ES-I3 (cell line): Measurements from ENCODE around the gene PROM2.
"Not testable (repeated sequence)": the region's sequence is repeated elsewhere in the genome, so short reads cannot be mapped to it uniquely, and the experiment has no call there.

Experiments
- H3K36me3 ChIP-seq: 2 replicates; pipeline ENCODE4 v1.6.1; 2013; ENCODE audit warnings: mild to moderate bottlenecking, low read length, control low read depth, moderate library complexity; ENCODE audit not compliant: insufficient read depth
- H3K4me1 ChIP-seq: 2 replicates; pipeline ENCODE4 v1.6.1; 2013; ENCODE audit warnings: mild to moderate bottlenecking, control low read depth, low read length; ENCODE audit not compliant: insufficient read depth
- H3K9ac ChIP-seq: 2 replicates; pipeline ENCODE4 v1.6.1; 2013; ENCODE audit warnings: low read depth, mild to moderate bottlenecking, low read length, moderate library complexity
- H3K9me3 ChIP-seq: 2 replicates; pipeline ENCODE4 v1.6.1; 2013; ENCODE audit warnings: mild to moderate bottlenecking, low read length, moderate library complexity; ENCODE audit not compliant: control insufficient read depth, insufficient read depth

Gene PROM2

DNA sequence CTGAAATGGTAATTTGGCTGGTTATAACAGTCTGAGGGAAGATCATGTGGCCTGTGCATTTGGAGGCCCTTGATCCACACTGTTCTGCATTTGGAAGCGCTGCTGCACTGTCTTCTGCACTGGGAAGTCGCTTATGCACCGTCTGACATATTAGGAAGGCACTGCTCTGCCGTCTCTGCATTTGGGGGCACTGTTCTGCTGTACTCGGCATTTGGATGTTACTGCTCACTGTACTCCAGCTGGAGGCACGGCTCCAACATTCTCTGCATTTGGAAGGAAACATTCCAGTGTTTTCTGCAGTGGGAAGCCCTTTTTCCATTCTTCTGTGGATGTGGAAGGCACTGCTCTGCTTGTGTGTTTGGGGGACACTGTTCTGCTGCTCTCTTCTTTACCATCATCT, 9.6 kb upstream of the PROM2 start:
- H3K4me1 ChIP-seq: no peaks in the 10 kb centered on the region
- no peak overlapping the region for H3K9ac ChIP-seq
- H3K36me3 ChIP-seq: no peaks in the 10 kb centered on the region
- no peaks in the 10 kb centered on the region for H3K9me3 ChIP-seq

GRCh38 chr2:95265182-95265581, 9.1 kb upstream of the PROM2 start:
- no peaks in the 10 kb centered on the region for H3K4me1 ChIP-seq
- H3K9me3 ChIP-seq: no peaks in the 10 kb centered on the region
- H3K36me3 ChIP-seq: no peaks in the 10 kb centered on the region
- no peak overlapping the region for H3K9ac ChIP-seq

- no peaks in the 10 kb centered on the region for H3K36me3 ChIP-seq
- H3K9me3 ChIP-seq: no peaks in the 10 kb centered on the region
- no peak overlapping the region for H3K9ac ChIP-seq
- no peaks in the 10 kb centered on the region for H3K4me1 ChIP-seq
These were observed 7.3 kb upstream of the PROM2 start for GRCh38 chr2:95266781-95267430.

- no peaks in the 10 kb centered on the region for H3K9me3 ChIP-seq
These were observed 6.6 kb upstream of the PROM2 start for GRCh38 chr2:95267458-95268210.

DNA sequence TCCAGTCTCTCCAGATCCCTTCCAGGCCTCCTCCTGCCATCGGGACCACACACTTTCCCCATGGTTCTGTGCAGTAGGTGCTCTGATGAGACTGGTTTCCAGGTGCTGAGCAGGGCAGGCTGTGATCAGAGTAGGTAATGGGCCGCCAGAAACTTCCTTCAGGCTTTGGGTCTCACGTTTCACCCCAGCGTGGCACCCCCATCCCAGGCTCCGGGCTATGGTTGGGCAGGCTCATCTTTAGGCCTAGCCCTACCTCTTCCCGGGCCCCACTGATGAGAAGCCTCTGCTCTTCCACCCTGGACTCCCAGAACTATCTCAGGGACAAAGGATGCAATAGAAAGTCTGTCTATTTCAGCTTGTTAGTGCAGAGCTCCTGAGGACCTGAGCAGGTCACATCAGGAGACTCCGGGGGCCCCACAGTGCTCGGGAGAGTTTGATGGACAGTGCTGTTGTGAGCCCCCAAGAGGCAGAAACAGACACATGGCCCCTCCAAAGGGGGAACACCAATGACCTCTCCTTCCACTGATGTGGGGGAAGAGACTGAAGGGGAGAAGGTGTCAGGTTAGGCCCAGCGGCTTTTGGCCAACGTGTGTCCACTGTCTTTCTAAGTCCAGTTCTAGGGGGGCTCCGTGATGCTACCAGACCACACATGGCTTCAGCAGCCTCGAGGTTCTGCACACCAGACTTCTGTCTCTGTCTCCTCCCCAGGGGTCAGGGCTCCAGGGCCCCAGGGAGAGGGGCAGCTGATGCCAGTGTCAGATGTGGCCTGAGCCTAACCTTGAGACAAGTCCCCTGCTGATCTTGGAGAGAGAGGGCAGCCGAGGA, 5.8 kb upstream of the PROM2 start:
- Histone ChIP-seq H3K9ac (no peak overlapping the region), H3K36me3 (no peaks in the 10 kb centered on the region), H3K4me1 (no peaks in the 10 kb centered on the region), H3K9me3 (no peaks in the 10 kb centered on the region)

More at GRCh38 chr2:95267458-95268210, 6.6 kb upstream of the PROM2 start:
- Histone ChIP-seq H3K36me3 (no peaks in the 10 kb centered on the region), H3K4me1 (no peaks in the 10 kb centered on the region), H3K9ac (no peak overlapping the region)

- no peaks in the 10 kb centered on the region for H3K36me3 ChIP-seq
- no peak overlapping the region for H3K9ac ChIP-seq
- H3K9me3 ChIP-seq: no peaks in the 10 kb centered on the region
- H3K4me1 ChIP-seq: no peaks in the 10 kb centered on the region; the same call in 1 of the 2 replicates
These were observed 5.1 kb upstream of the PROM2 start for GRCh38 chr2:95269036-95269680.

GRCh38 chr2:95269745-95270144, 4.5 kb upstream of the PROM2 start:
- not testable (repeated sequence) for H3K9ac ChIP-seq, H3K36me3 ChIP-seq, H3K4me1 ChIP-seq, H3K9me3 ChIP-seq

GRCh38 chr2:95270541-95271081, 3.6 kb upstream of the PROM2 start:
- Histone ChIP-seq H3K36me3 (no peaks in the 10 kb centered on the region), H3K9me3 (no peaks in the 10 kb centered on the region), H3K9ac (no peak overlapping the region), H3K4me1 (no peaks in the 10 kb centered on the region; the same call in 1 of the 2 replicates)

DNA sequence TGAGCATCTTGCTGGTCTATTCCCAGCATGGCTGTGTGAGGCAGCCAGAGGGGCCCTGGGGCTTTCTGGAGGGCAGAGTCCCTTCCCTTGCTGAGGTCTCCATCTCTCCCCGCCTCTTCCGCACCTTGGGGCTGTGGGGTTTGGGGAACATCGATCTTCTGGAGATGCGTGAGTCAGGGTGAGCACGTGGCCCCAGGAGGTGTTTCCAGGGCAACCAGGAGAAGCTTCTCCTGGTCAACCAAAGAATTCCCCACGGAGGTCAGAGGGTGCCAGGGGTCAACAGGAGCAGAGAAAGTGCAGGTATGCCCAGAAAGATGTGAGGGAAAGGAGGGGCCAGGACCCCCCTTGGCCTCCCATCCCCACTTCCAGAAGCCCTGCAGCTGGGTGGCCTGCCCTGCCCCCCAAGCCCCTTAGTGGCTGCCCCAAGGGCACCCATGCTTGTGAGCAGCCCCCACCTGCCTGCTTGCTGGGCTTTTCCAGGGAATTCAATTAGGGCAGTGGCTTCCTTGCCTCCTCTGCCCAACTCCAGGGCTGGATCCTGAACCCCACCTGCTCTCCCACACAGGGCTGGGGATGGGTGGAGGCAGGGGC, 2.8 kb upstream of the PROM2 start:
- Histone ChIP-seq H3K36me3 (no peaks in the 10 kb centered on the region), H3K9me3 (no peaks in the 10 kb centered on the region), H3K4me1 (no peaks in the 10 kb centered on the region; the same call in 1 of the 2 replicates), H3K9ac (no peak overlapping the region)

- peaks cover 1% of the 10 kb centered on the region; the same call in 1 of the 2 replicates for H3K4me1 ChIP-seq
- no peaks in the 10 kb centered on the region for H3K36me3 ChIP-seq
- no peak overlapping the region for H3K9ac ChIP-seq
- H3K9me3 ChIP-seq: no peaks in the 10 kb centered on the region
These were observed 1.9 kb upstream of the PROM2 start for GRCh38 chr2:95272299-95272751.

DNA sequence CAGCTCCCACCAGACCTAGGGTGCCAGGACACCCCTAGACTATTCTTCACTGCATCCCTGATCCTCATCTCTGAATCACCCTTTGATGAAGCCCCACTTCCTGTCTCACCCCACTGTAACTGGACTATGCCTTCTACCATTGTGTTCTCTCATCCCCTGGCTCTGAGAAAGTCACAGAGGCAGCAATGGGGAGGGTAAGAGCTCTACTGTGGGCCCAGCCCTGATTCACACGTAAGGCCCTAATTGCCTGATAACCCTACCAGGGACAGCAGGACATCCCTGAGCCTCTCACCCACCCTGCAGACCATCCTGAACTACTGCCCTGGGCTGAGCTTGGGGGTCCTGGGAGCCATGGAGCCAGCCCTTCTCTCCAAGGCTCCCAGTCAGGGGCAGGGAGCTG, 1.5 kb upstream of the PROM2 start:
- Histone ChIP-seq H3K36me3 (no peaks in the 10 kb centered on the region), H3K9ac (no peak overlapping the region), H3K9me3 (no peaks in the 10 kb centered on the region), H3K4me1 (peaks cover 4% of the 10 kb centered on the region; the same call in 1 of the 2 replicates)

DNA sequence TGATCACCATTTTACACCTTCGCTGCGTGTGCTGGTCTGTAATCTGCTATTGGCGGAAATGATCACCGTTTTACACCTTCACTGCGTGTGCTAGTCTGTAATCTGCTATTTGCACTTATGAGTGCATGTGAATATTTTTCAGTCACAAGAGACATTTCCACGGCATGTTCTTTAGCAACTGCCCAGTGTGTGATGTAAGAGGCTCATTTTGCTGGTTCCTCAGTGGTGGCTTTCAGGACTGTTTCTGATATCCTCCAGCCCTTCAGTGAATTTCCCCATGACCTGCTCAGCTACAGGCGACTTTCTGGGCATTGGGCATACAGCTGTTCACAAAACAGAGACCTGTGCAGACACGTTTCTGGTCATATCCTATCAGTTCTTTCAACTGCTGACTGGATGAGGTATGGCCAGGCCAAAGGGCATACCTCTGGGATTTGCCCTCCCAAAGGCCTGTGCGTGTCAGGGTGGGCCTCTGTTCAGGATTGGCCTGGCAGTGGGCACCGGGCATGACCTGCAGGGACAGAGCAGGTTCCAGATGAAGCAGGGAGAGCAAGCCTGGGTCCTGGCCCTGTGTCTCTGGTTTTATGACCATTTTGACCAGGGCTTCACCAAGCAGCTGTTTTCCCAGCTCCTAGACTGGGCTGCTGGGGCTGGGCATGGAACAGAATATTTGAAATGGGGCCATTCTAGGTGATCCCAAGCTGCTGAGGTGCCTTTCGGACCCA, 521 bp upstream of the PROM2 start:
- Histone ChIP-seq H3K4me1 (peaks cover 4% of the 10 kb centered on the region; the same call in 1 of the 2 replicates), H3K36me3 (no peaks in the 10 kb centered on the region), H3K9ac (no peak overlapping the region), H3K9me3 (no peaks in the 10 kb centered on the region)

GRCh38 chr2:95275151-95275515, 884 bp downstream of the PROM2 start:
- H3K4me1 ChIP-seq: peaks cover 4% of the 10 kb centered on the region; the same call in 1 of the 2 replicates
- no peaks in the 10 kb centered on the region for H3K36me3 ChIP-seq
- H3K9ac ChIP-seq: no peak overlapping the region
- no peaks in the 10 kb centered on the region for H3K9me3 ChIP-seq
